K562 (cell line): Measurements from ENCODE around the gene PLPPR2. TPM values are rescaled to one million over a fixed set of nuclear protein-coding genes. Genes with fewer than 3 reads are reported as not detected.
"Not testable (repeated sequence)": the region's sequence is repeated elsewhere in the genome, so short reads cannot be mapped to it uniquely, and the experiment has no call there.

Experiments used
- ATAC-seq: fragments of 200-7000 bp; cut with Tn5 transposase; 3 replicates; pipeline ENCODE4 v1.9.1; 2020; ENCODE audit warnings: moderate library complexity
- BruUV-seq: library from RNA; stranded (reverse); fragments of 400-500 nt; replicated peaks from 2 replicates; lab custom pipeline; 2021; lab: Mats Ljungman, UMichigan
- CTCF ChIA-PET: fragments of 300-600 bp; formaldehyde crosslinking; extraction: SDS; loops from one replicate; lab custom pipeline; 2021; ENCODE audit warnings: low intra/inter-chr PET ratio; lab: Yijun Ruan, JAX
- POLR2A ChIA-PET: fragments of 300-600, 350-650 bp; sonication (Branson Sonifier 250); formaldehyde crosslinking; extraction: SDS; loops from one replicate; lab custom pipeline; 2021; ENCODE audit warnings: antibody characterized with exemption, inconsistent platforms; lab: Yijun Ruan, JAX
- DNase-seq, 4 experiments: peaks; one replicate each; pipeline versions ENCODE4 v3.0.0 to v3.0.0-alpha.2; 2011 to 2018; ENCODE audit warnings: low spot score in 3 of 4, mixed read lengths in 3 of 4; ENCODE audit errors: extremely low read depth in 1 of 4
- FAIRE-seq: peaks from 2 replicates; lab custom pipeline; 2011; peaks lifted over from hg19 to GRCh38; lab: Jason Lieb, UNC
- H2AFZ ChIP-seq: 2 replicates; pipeline ENCODE4 v1.6.0; 2011; ENCODE audit warnings: low read depth, low read length, control low read depth, inconsistent platforms
- H3K27ac ChIP-seq: fragments of 200-600 bp; 3 replicates; pipeline ENCODE4 v1.8.0; 2011; ENCODE audit warnings: low read depth, mild to moderate bottlenecking, control low read depth, inconsistent platforms, low read length, moderate library complexity, mixed read lengths; ENCODE audit errors: extremely low read depth
- H3K27me3 ChIP-seq, 2 experiments: fragments of 300-600 bp in 1 of 2; 2 replicates in 1 of 2; 3 replicates in 1 of 2; pipeline versions ENCODE4 v1.6.0 to v1.8.0; 2011; ENCODE audit warnings: inconsistent platforms in 2 of 2, low read length in 2 of 2, mild to moderate bottlenecking in 1 of 2, mixed read lengths in 1 of 2, moderate library complexity in 1 of 2; ENCODE audit not compliant: control insufficient read depth in 2 of 2, insufficient read depth in 2 of 2
- H3K36me3 ChIP-seq: fragments of 300-600 bp; 3 replicates; pipeline ENCODE4 v1.8.0; 2011; ENCODE audit warnings: mild to moderate bottlenecking, low read length, inconsistent platforms; ENCODE audit not compliant: control insufficient read depth, insufficient read depth
- H3K4me1 ChIP-seq, 2 experiments: fragments of 200-600 bp in 1 of 2; replicated peaks in 1 of 2; 2 replicates in 1 of 2; 3 replicates in 1 of 2; pipeline versions ENCODE4 v1.5.1 to v1.8.0; 2011; ENCODE audit warnings: inconsistent platforms in 2 of 2, low read length in 2 of 2, mild to moderate bottlenecking in 1 of 2, mixed read lengths in 1 of 2, moderate library complexity in 1 of 2; ENCODE audit not compliant: control insufficient read depth in 2 of 2, insufficient read depth in 2 of 2
- H3K4me2 ChIP-seq: 2 replicates; pipeline ENCODE4 v1.6.1; 2011; ENCODE audit warnings: low read length, control low read depth, inconsistent platforms, mixed read lengths; ENCODE audit not compliant: insufficient read depth
- H3K4me3 ChIP-seq: fragments of 200-600 bp; sonication (generic), shearing (Covaris generic); 2 replicates; pipeline ENCODE4 v1.5.1; 2016; ENCODE audit warnings: control low read depth, inconsistent platforms
- H3K79me2 ChIP-seq: fragments of 200-600 bp; 3 replicates; pipeline ENCODE4 v1.8.0; 2011; ENCODE audit warnings: low read length, inconsistent platforms; ENCODE audit not compliant: control insufficient read depth, insufficient read depth
- H3K9ac ChIP-seq, 2 experiments: 2 replicates each; pipeline versions ENCODE4 v1.6.0 to v1.6.1; 2011; ENCODE audit warnings: low read depth in 2 of 2, low read length in 2 of 2, control low read depth in 1 of 2, inconsistent platforms in 1 of 2, mild to moderate bottlenecking in 1 of 2, mixed read lengths in 1 of 2; ENCODE audit not compliant: insufficient read depth in 1 of 2
- H3K9me1 ChIP-seq: one replicate; pipeline ENCODE4 v1.6.0; 2011; ENCODE audit warnings: inconsistent platforms, mild to moderate bottlenecking, low read length, moderate library complexity; ENCODE audit not compliant: control insufficient read depth, insufficient read depth
- H3K9me3 ChIP-seq: replicated peaks from 2 replicates; pipeline ENCODE4 v1.5.1; 2011; ENCODE audit warnings: low read depth, low read length, inconsistent platforms; ENCODE audit not compliant: control insufficient read depth, insufficient read depth
- H4K20me1 ChIP-seq: replicated peaks from 2 replicates; pipeline ENCODE4 v1.6.1; 2011; ENCODE audit warnings: low read length, inconsistent platforms, mixed read lengths; ENCODE audit not compliant: control insufficient read depth, insufficient read depth
- ARID1B ChIP-seq: fragments of 450-650 bp; IDR thresholded peaks from 2 replicates; pipeline ENCODE4 v1.6.1; 2016; ENCODE audit warnings: antibody characterized with exemption, mild to moderate bottlenecking, inconsistent platforms
- CBFA2T2 ChIP-seq: fragments of 450-650 bp; conservative IDR thresholded peaks from 2 replicates; pipeline ENCODE4 v1.6.1; 2017; ENCODE audit warnings: mild to moderate bottlenecking
- CBFA2T3 ChIP-seq: fragments of 450-650 bp; IDR thresholded peaks from 2 replicates; pipeline ENCODE4 v1.6.1; 2017
- KDM1A ChIP-seq, 2 experiments: fragments of 450-650 bp; IDR thresholded peaks; 2 replicates each; pipeline ENCODE4 v1.6.1; 2016; ENCODE audit warnings: mild to moderate bottlenecking in 2 of 2
- MNT ChIP-seq, 2 experiments: fragments of 450-650 bp; conservative IDR thresholded peaks; 2 replicates each; pipeline ENCODE4 v1.6.1; 2017; ENCODE audit warnings: mild to moderate bottlenecking in 2 of 2, moderate library complexity in 2 of 2
- TAL1 ChIP-seq: fragments of 450-650 bp; IDR thresholded peaks from 2 replicates; pipeline ENCODE4 v1.6.1; 2016; ENCODE audit warnings: mild to moderate bottlenecking
- ZNF384 ChIP-seq: IDR thresholded peaks from 2 replicates; pipeline ENCODE4 v1.6.1; 2012; ENCODE audit warnings: low read depth, low read length, improper control_type of control experiment
- WGBS: fragments of 100-300 bp; shearing (Covaris generic); methylation state at CpG from one replicate; pipeline ENCODE4 v1.1.6; 2016; ENCODE audit warnings: low coverage, mixed read lengths; ENCODE audit not compliant: insufficient coverage; ENCODE audit errors: missing lambda C conversion rate; 5-methylcytosine and 5-hydroxymethylcytosine counted together
- in situ Hi-C: fragments of 300-500 bp; cut with MboI; formaldehyde crosslinking; loops from 4 replicates; pipeline ENCODE4 v1.15.0; 2018; ENCODE audit warnings: inconsistent platforms, mixed read lengths
- intact Hi-C: fragments of 100-400 bp; cut with micrococcal nuclease; formaldehyde crosslinking; loops from 2 replicates; pipeline ENCODE4 v1.14.2; 2022
- polyA plus RNA-seq, 8 experiments: library from polyadenylated mRNA; depleted of rRNA in 4 of 8; stranded (reverse) in 5 of 8; unstranded in 3 of 8; fragments of >200 nt; fragmentation: Nextera tagmentation in 2 of 8; fragmentation: Illumina TruSeq in 1 of 8; extraction: Ambion mirVana in 2 of 8; extraction: Trizol in 1 of 8; gene quantifications; 2 replicates each; pipeline versions ENCODE4 v1.2.1 to v1.2.3, GENCODE V29; 2011 to 2014; ENCODE audit warnings: inconsistent platforms in 1 of 8, missing spikeins in 1 of 8
- total RNA-seq, 7 experiments: library from RNA; depleted of rRNA in 6 of 7; stranded (reverse); fragments of >200 nt in 6 of 7; fragmentation: Illumina TruSeq in 2 of 7; extraction: Trizol in 2 of 7; gene quantifications; 2 replicates each; pipeline versions ENCODE4 v1.2.1 to v1.2.3, GENCODE V29; 2011 to 2021; ENCODE audit warnings: low replicate concordance in 1 of 7
- TF ChIP-seq, protein P1 (sequence below): fragments of 450-650 bp; IDR thresholded peaks from 2 replicates; pipeline ENCODE4 v1.6.1; 2016

PLPPR2 gene
- total and polyA plus RNA-seq, 9 of the 15 experiments (the other 6 are each of a cell fraction or from before 2014, with no cell fraction given): 0.49 to 15.9 (median 3.4) TPM

DNA sequence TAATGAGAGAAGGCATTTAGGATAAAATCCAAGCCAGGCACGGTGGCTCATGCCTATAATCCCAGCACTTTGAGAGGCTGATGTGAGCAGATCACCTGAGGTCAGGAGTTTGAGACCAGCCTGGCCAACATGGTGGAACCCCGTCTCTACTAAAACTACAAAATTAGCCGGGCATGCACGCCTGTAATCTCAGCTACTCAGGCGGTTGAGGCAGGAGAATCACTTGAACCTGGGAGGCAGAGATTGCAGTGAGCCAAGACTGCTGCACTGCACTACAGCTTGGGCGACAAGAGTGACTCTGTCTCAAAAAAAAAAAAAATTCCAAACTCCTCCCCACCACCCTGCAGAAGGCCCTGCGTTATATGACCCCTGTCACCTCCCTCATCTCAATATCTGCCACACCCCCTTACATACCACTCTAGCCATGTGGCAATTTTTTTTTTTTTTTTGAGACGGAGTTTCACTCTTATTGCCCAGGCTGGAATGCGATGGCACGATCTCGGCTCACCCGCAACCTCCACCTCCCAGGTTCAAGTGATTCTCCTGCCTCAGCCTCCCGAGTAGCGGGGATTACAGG lies 24.1 kb downstream of the PLPPR2 start:
- 36% methylated on average over 10 of the region's 14 CpGs for WGBS
- peaks cover 25% of the 10 kb centered on the region; the same call in 2 of the 3 replicates for H3K79me2 ChIP-seq
- H4K20me1 ChIP-seq, FAIRE-seq, H3K9me1 ChIP-seq, ATAC-seq, H3K27me3 ChIP-seq, POLR2A ChIA-PET, BruUV-seq, H3K4me2 ChIP-seq, H3K9ac ChIP-seq, H3K27ac ChIP-seq, H3K9me3 ChIP-seq, H2AFZ ChIP-seq, H3K4me3 ChIP-seq, intact Hi-C loops: not testable (repeated sequence)
- CTCF ChIA-PET: interaction anchor here (0.6 kb wide), 1 partner anchor 103 kb away, joined by 3 read pairs; no protein-coding TSS in a partner anchor
- H3K36me3 ChIP-seq: peaks cover 44% of the 10 kb centered on the region
- in situ Hi-C loops: loop anchor here (5.0 kb wide), 1 partner anchor 82 kb away; the partner anchor contains the start of gene TSPAN16
- H3K4me1 ChIP-seq: peaks cover 17 to 60% of the 10 kb centered on the region in 2 experiments
- TF ChIP-seq, protein P1, sequence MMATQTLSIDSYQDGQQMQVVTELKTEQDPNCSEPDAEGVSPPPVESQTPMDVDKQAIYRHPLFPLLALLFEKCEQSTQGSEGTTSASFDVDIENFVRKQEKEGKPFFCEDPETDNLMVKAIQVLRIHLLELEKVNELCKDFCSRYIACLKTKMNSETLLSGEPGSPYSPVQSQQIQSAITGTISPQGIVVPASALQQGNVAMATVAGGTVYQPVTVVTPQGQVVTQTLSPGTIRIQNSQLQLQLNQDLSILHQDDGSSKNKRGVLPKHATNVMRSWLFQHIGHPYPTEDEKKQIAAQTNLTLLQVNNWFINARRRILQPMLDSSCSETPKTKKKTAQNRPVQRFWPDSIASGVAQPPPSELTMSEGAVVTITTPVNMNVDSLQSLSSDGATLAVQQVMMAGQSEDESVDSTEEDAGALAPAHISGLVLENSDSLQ: 0 out of 2 replicates have a peak, but pooled peaks have one; percentile 29
- TF ChIP-seq KDM1A (IDR thresholded peaks at IDR 0.05) (peak; percentile 46 to 58), CBFA2T3 (peak; percentile 58; the same call in 1 of the 2 replicates), ARID1B (0 out of 2 replicates have a peak, but pooled peaks have one; percentile 22), MNT (conservative IDR thresholded peaks at IDR 0.05) (0 out of 4 replicates have a peak, but pooled peaks of 1 of the 2 experiments have one; percentile 18), ZNF384 (peak; percentile 46; the same call in 1 of the 2 replicates), CBFA2T2 (peak; percentile 15; the same call in 1 of the 2 replicates), TAL1 (peak; percentile 27; the same call in 1 of the 2 replicates)
- DNase-seq: peak in 1 of 4 experiments; percentile 36
